ENCODE data around the gene GABBR2. TPM values are rescaled to one million over a fixed set of nuclear protein-coding genes. Genes with fewer than 3 reads are reported as not detected.

GABBR2 gene
- total RNA-seq, 4 donors from 2014 or later = 0.32 to 1.7 TPM; not detected in 2

- Histone ChIP-seq H3K9me3 (no peaks in the 10 kb centered on the region), H3K4me1 (no peaks in the 10 kb centered on the region), H3K4me3 (no peak overlapping the region), H3K27ac (no peak overlapping the region), H3K27me3 (no peaks in the 10 kb centered on the region), H3K36me3 (no peaks in the 10 kb centered on the region)
- TF ChIP-seq CTCF (IDR thresholded peaks at IDR 0.05) (no peak), EP300 (IDR thresholded peaks at IDR 0.05) (no peak), POLR2A (IDR thresholded peaks at IDR 0.05) (no peak), POLR2AphosphoS5 (IDR thresholded peaks at IDR 0.05) (no peak)
- WGBS = 87% methylated on average over 12 of the region's 12 CpGs
- no peak for DNase-seq (ENCODE audit: low spot score in 2 of 2)
Measured at GRCh38 chr9:98556511-98556910, 152.2 kb downstream of the GABBR2 start.

DNA sequence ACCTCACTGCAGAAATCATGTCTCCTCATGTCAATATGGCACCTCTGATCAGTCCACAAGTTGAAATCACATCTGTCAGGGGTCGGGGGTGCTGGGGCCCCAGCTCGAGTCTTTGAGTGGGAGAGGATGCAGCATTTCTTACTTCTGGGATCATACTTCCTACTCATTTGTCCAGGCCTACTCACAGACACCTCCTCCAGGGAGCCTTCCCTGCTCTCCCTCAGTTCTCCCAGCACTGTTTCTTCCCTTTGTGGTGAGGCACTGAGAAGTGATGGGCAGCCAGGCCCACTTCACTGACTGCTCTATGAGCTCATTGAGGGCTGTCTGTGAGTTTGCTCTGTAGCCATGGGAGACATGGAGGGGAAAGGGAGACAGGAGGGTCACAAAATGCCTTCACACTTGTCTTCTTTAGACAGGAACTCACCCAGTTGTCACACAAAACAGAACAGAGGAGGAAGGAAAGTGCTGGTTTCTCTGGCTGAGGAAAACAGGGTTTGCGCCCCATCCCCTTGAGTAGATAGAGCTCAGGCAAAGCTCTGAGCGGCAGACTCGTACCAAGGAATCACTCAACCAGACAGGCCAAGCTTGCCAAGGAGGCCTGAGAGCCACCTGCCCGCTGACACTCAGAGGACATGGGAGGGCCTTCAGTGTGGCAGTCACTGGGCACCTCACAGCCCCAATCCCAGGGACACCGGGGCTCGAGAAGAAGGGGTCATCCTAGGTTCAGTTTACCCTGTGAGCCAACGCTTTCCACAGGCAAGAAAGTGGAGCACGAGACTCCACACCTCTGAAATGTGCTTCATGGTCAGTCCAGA is 152.9 kb downstream of the GABBR2 start:
- DNase-seq (ENCODE audit: low spot score in 2 of 2) = no peak
- TF ChIP-seq CTCF (IDR thresholded peaks at IDR 0.05) (no peak), POLR2AphosphoS5 (IDR thresholded peaks at IDR 0.05) (no peak), EP300 (IDR thresholded peaks at IDR 0.05) (no peak), POLR2A (IDR thresholded peaks at IDR 0.05) (no peak)
- H3K36me3 ChIP-seq = no peaks in the 10 kb centered on the region
- no peak overlapping the region for H3K4me3 ChIP-seq
- no peaks in the 10 kb centered on the region for H3K4me1 ChIP-seq
- no peaks in the 10 kb centered on the region for H3K9me3 ChIP-seq
- H3K27ac ChIP-seq = no peak overlapping the region
- H3K27me3 ChIP-seq = no peaks in the 10 kb centered on the region
- 81% methylated on average over 4 of the region's 10 CpGs for WGBS

DNA sequence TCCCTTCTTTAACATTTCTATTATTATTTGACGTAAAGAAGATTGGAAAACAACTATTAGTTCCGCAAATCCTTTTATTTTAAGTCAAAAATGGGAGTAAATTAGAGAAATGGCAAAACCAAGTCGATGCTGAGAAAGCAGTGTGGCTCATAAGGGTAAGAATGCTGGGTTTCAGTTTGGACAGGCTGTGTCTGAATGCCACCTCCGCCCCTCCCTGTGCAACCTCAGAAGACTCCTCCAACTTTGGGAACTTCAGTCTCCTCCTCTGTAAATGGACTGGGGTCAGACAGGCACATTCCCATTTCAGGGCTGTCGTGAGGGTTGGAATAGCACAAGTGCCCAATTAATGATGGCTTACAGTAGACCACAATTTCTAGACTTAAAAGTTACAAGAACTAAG is 154.0 kb downstream of the GABBR2 start:
- Histone ChIP-seq H3K36me3 (no peaks in the 10 kb centered on the region), H3K27me3 (no peaks in the 10 kb centered on the region), H3K9me3 (no peaks in the 10 kb centered on the region), H3K4me1 (no peaks in the 10 kb centered on the region), H3K27ac (no peak overlapping the region), H3K4me3 (no peak overlapping the region)
- 86% methylated on average over 5 of the region's 5 CpGs for WGBS
- TF ChIP-seq CTCF (IDR thresholded peaks at IDR 0.05) (no peak), EP300 (IDR thresholded peaks at IDR 0.05) (no peak), POLR2AphosphoS5 (IDR thresholded peaks at IDR 0.05) (no peak), POLR2A (IDR thresholded peaks at IDR 0.05) (no peak)
- no peak for DNase-seq (ENCODE audit: low spot score in 2 of 2)

GRCh38 chr9:98552331-98552730 is 156.4 kb downstream of the GABBR2 start:
- no peaks in the 10 kb centered on the region for H3K9me3 ChIP-seq
- no peaks in the 10 kb centered on the region for H3K36me3 ChIP-seq
- no peaks in the 10 kb centered on the region for H3K4me1 ChIP-seq
- H3K4me3 ChIP-seq = no peak overlapping the region
- 81% methylated on average over 8 of the region's 8 CpGs for WGBS
- TF ChIP-seq CTCF (IDR thresholded peaks at IDR 0.05) = no peak
- TF ChIP-seq EP300 (IDR thresholded peaks at IDR 0.05) = no peak
- no peak for TF ChIP-seq POLR2A (IDR thresholded peaks at IDR 0.05)
- no peak for TF ChIP-seq POLR2AphosphoS5 (IDR thresholded peaks at IDR 0.05)
- H3K27me3 ChIP-seq = no peaks in the 10 kb centered on the region
- H3K27ac ChIP-seq = no peak overlapping the region
- no peak for DNase-seq (ENCODE audit: low spot score in 2 of 2)

DNA sequence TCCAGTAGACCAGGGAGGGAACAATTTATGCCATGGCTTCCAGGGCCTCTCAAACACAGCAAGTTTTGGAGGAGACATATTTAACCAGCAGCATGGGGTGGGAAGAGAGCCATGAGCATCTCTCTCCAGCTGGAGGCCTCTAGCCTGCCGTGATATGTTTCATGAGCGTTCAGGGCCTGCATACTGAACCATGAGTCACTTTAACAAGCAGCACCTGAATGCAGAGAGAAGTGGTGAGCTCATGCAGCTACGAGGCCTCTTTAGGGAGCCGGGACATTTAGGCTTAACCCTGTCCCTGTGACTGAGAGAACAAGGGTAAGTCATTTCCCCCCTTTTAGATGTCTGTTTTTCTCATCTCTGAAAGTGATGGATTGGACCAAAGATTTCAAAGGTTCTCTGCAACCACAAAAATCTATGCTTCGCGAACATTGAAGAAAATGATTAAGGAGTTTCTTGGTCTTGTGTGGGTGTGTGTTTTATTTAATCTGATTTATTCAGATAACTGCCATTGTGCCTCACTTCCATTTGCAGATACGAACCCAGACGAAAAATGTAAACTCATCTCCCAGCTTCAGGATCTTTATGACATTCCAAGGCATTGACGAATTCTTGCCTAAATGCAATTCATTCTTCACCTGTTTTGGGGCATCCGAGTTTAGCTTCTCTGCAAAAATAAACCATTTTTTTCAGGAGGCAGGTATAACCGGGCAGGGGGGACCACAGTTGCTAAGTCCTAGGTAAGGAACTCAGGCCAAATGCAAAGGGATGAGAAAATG is 157.0 kb downstream of the GABBR2 start:
- no peak for TF ChIP-seq POLR2A (IDR thresholded peaks at IDR 0.05)
- no peak for TF ChIP-seq POLR2AphosphoS5 (IDR thresholded peaks at IDR 0.05)
- no peak for TF ChIP-seq EP300 (IDR thresholded peaks at IDR 0.05)
- no peak for TF ChIP-seq CTCF (IDR thresholded peaks at IDR 0.05)
- no peak for DNase-seq (ENCODE audit: low spot score in 2 of 2)

More for the DNA sequence above, 157.0 kb downstream of the GABBR2 start:
- WGBS = 75% methylated on average over 11 of the region's 11 CpGs
- Histone ChIP-seq H3K4me3 (no peak overlapping the region), H3K36me3 (no peaks in the 10 kb centered on the region), H3K27ac (no peak overlapping the region), H3K4me1 (no peaks in the 10 kb centered on the region), H3K9me3 (no peaks in the 10 kb centered on the region), H3K27me3 (no peaks in the 10 kb centered on the region)

Data from suprapubic skin (tissue), 4 donors.